Body of pancreas (tissue), 4 donors: ENCODE results near the gene NEIL1.

Experiments used
- POLR2A ChIP-seq, 3 donors: fragments of 450-650 bp; IDR thresholded peaks; one replicate each; pipeline ENCODE4 v1.6.1; 2016; ENCODE audit warnings: antibody characterized with exemption in 3 of 3, mild to moderate bottlenecking in 2 of 3
- TF ChIP-seq, protein P1 (sequence below), 7 experiments: fragments of 450-650 bp in 4 of 7; fragments of 200-600 bp in 3 of 7; sonication (generic) in 3 of 7; IDR thresholded peaks; one replicate each; pipeline ENCODE4 v1.5.1; 2016 to 2019; ENCODE audit warnings: antibody characterized with exemption in 7 of 7

DNA sequence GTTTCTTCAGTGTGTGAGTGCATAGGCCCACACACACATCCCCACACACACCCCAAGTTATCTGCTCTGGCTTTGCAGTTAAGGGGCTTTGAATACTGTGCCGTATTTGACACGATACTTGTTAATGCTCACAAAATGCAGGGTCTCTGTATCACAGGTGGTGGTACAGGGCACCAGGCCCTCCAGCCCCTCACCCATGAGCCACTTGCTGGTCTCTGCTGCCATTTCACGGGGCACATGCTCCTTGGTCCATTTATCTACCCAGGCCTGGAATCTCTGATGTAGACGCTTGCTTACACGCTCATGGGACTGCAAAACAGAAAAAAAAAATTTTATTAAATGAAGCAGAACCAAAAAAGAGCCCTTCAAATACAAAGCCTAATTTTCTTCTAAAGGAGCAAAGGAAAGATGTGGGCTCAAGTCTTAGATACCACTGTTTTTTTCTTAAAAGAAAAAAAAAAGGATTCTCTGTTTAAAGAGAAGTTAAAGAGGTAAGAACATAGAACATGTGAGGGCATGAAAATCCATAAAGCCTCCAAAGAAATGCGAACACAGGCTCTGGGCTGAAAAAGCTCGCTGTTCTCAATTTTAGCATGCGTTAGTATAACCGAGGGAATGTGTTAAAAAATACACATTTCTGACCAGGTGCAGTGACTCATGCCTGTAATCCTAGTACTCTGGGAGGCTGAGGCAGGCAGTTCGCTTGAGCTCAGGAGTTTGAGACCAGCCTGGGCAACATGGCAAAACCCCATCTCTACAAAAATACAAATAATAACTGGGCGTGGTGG is 25.3 kb downstream of the NEIL1 start:
- TF ChIP-seq, protein P1, sequence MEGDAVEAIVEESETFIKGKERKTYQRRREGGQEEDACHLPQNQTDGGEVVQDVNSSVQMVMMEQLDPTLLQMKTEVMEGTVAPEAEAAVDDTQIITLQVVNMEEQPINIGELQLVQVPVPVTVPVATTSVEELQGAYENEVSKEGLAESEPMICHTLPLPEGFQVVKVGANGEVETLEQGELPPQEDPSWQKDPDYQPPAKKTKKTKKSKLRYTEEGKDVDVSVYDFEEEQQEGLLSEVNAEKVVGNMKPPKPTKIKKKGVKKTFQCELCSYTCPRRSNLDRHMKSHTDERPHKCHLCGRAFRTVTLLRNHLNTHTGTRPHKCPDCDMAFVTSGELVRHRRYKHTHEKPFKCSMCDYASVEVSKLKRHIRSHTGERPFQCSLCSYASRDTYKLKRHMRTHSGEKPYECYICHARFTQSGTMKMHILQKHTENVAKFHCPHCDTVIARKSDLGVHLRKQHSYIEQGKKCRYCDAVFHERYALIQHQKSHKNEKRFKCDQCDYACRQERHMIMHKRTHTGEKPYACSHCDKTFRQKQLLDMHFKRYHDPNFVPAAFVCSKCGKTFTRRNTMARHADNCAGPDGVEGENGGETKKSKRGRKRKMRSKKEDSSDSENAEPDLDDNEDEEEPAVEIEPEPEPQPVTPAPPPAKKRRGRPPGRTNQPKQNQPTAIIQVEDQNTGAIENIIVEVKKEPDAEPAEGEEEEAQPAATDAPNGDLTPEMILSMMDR (IDR thresholded peaks at IDR 0.05) = no peak
- TF ChIP-seq POLR2A (IDR thresholded peaks at IDR 0.05) = no peak
